ENCODE measurements around the gene ADGRL3.

ADGRL3 gene

DNA sequence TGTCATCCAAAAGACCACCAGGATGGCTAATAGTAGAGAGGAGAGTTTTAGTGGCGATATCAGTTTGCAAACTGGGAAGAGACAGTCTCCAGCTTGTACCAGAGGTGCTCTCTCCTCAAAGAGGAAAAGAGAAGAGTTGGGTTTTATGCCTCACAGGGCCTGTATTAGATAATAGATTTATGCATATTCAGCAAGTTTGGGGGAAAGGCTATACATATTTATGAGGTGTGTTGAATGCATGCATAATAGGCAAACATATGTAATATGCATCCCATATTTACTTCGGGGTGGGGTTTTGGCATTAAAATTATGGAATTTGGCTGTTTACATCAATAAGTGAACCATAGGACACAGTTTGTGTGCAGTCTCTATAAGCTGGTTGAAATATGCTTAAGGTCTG, 22.8 kb upstream of the ADGRL3 start:
- TF ChIP-seq, protein P1, sequence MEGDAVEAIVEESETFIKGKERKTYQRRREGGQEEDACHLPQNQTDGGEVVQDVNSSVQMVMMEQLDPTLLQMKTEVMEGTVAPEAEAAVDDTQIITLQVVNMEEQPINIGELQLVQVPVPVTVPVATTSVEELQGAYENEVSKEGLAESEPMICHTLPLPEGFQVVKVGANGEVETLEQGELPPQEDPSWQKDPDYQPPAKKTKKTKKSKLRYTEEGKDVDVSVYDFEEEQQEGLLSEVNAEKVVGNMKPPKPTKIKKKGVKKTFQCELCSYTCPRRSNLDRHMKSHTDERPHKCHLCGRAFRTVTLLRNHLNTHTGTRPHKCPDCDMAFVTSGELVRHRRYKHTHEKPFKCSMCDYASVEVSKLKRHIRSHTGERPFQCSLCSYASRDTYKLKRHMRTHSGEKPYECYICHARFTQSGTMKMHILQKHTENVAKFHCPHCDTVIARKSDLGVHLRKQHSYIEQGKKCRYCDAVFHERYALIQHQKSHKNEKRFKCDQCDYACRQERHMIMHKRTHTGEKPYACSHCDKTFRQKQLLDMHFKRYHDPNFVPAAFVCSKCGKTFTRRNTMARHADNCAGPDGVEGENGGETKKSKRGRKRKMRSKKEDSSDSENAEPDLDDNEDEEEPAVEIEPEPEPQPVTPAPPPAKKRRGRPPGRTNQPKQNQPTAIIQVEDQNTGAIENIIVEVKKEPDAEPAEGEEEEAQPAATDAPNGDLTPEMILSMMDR (conservative IDR thresholded peaks at IDR 0.05; ENCODE audit: control insufficient read depth, insufficient read depth, low read depth, low read length): no peak

DNA sequence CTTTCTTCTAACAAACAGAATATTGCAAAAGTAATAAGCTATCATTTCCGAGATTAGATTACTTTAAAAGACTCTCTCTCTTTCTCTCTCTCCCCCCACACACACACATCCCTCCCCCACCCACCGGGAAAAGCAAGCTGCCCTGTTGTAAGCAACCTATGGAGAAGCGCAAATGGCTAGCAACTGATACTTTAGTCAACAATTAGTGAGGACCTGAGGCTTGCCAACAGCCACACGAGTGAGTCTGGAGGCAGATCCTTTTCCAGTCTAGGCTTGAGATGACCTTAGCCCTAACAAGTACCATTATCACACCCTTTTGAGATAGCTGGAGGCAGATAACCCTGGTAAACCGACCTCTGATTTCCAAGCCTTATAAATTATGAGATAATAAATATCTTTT, 19.7 kb upstream of the ADGRL3 start:
- no peak overlapping the region for H3K4me3 ChIP-seq (ENCODE audit: control insufficient read depth, low read depth, low read length)
- no peak for DNase-seq (ENCODE audit: low read depth)
- TF ChIP-seq, protein P1 (conservative IDR thresholded peaks at IDR 0.05; ENCODE audit: control insufficient read depth, insufficient read depth, low read depth, low read length): no peak

More for the DNA sequence above, 22.8 kb upstream of the ADGRL3 start:
- DNase-seq (ENCODE audit: low read depth): no peak
- no peak overlapping the region for H3K4me3 ChIP-seq (ENCODE audit: control insufficient read depth, low read depth, low read length)

DNA sequence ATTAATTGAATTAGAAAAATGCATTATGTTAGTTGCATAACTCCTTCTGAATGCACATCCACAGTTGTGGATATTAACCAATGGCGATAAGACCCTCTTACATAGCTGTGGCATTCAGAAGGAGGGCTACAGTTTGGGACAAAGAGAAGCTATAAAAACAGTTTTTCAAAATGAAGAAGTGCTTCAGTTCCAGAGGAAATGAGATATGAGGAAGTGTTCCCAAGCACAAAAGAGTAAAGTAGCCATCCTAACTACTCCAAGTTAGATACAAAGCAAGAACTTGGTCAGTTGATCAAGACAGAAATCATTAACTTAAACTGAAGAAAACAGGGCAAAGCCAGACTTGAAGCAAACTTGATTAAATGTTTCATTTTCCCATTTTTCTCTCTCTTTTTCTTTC, 17.2 kb upstream of the ADGRL3 start:
- TF ChIP-seq, protein P1 (conservative IDR thresholded peaks at IDR 0.05; ENCODE audit: control insufficient read depth, insufficient read depth, low read depth, low read length): no peak
- no peak for DNase-seq (ENCODE audit: low read depth)

DNA sequence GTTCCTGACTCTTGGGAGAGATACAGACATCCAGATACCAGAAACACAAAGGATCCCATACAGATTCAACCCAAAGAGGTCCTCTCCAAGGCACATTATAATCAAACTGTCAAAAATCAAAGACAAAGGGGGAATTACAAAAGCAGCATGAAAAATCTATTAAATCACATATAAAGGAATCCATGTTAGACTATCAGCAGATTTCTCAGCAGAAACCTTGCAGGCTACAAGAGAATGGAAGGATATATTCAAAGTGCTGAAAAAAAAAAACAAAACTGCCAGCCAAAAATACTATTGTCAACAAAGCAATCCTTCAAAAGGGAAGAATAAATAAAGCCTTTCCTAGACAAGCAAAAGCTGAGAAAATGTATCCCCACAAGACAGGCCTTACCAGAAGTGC, 14.8 kb upstream of the ADGRL3 start:
- H3K4me3 ChIP-seq (ENCODE audit: control insufficient read depth, low read depth, low read length): no peak overlapping the region
- no peak for DNase-seq (ENCODE audit: low read depth)
- TF ChIP-seq, protein P1 (conservative IDR thresholded peaks at IDR 0.05; ENCODE audit: control insufficient read depth, insufficient read depth, low read depth, low read length): no peak

More for the DNA sequence above, 17.2 kb upstream of the ADGRL3 start:
- H3K4me3 ChIP-seq (ENCODE audit: control insufficient read depth, low read depth, low read length): no peak overlapping the region

DNA sequence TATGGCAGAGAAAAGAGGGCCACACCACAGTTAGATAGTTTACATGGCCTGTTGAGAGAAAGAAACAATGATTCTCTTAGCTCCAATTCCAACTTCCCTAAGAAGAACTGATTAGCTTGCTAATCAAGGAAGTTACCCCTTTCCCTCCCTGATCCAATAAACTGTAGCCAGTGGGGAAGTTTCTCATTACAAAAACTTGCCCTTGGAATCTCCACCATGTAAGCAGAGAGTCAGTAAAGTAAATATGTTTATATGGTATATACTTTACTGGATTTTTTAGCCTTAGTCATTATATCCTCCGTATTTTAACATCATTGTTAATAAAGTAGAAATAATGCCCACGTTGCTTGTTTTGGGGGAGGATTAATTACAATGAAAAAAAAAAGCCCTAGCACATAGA, 7.7 kb upstream of the ADGRL3 start:
- no peak overlapping the region for H3K4me3 ChIP-seq (ENCODE audit: control insufficient read depth, low read depth, low read length)
- TF ChIP-seq, protein P1 (conservative IDR thresholded peaks at IDR 0.05; ENCODE audit: control insufficient read depth, insufficient read depth, low read depth, low read length): no peak
- DNase-seq (ENCODE audit: low read depth): no peak

DNA sequence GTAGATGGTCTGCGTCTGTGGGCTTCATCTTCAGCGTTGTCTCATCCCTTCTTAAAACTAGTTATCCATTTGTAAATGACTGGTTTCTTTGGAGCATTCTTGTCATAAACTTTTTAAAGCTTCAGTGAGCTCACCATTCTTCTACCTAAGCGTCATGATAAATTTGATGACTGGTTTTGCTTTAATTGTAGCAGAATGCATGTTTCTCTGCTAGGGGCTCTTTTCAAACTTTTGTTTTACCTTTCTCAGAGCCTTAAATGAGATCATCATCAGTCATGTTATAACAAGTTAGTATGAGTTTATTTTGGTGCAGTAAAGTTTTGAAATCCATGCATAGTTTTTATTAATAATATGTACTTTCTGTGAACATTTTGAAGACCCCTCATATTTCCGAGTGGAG, 6.3 kb upstream of the ADGRL3 start:
- TF ChIP-seq, protein P1 (conservative IDR thresholded peaks at IDR 0.05; ENCODE audit: control insufficient read depth, insufficient read depth, low read depth, low read length): no peak
- H3K4me3 ChIP-seq (ENCODE audit: control insufficient read depth, low read depth, low read length): no peak overlapping the region
- DNase-seq (ENCODE audit: low read depth): no peak

DNA sequence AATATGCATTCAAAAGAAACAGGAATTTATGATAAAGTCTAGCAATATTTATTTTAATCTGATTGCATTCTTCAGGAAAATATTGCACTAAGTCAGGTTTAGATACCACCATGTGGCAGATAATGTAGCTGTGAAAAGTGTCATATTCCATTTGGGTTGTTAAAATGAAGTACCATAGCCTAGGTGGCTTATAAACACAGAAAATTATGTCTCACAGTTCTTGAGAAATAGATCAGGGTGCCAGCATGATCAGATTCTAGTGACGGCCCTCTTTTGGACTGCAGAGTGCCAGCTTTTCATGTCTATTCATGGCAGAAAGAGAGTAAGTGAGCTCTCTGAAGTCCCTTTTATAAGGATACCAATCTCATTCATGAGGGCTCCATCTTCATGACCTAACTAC, 5.6 kb upstream of the ADGRL3 start:
- DNase-seq (ENCODE audit: low read depth): no peak
- TF ChIP-seq, protein P1 (conservative IDR thresholded peaks at IDR 0.05; ENCODE audit: control insufficient read depth, insufficient read depth, low read depth, low read length): no peak

More for the DNA sequence above, 5.6 kb upstream of the ADGRL3 start:
- no peak overlapping the region for H3K4me3 ChIP-seq (ENCODE audit: control insufficient read depth, low read depth, low read length)
